Stomach (tissue), 4 donors: ENCODE measurements around the gene IMMT.

Experiments used
- CTCF ChIP-seq, 7 experiments: fragments of 450-650 bp in 4 of 7; fragments of 200-600 bp in 3 of 7; sonication (generic) in 3 of 7; IDR thresholded peaks; one replicate each; pipeline ENCODE4 v1.5.1; 2016 to 2019; ENCODE audit warnings: antibody characterized with exemption in 7 of 7, control low read depth in 2 of 7, mild to moderate bottlenecking in 1 of 7
- EP300 ChIP-seq: sonication (generic); formaldehyde crosslinking; IDR thresholded peaks from one replicate; pipeline ENCODE4 v1.6.1; 2017; ENCODE audit warnings: antibody characterized with exemption
- POLR2A ChIP-seq, 4 donors: fragments of 450-650 bp; IDR thresholded peaks; one replicate each; pipeline ENCODE4 v1.6.1; 2016; ENCODE audit warnings: antibody characterized with exemption in 4 of 4, control low read depth in 2 of 4, mild to moderate bottlenecking in 1 of 4, moderate library complexity in 1 of 4

GRCh38 chr2:86138736-86139625, 56.3 kb downstream of the IMMT start:
- no peak for TF ChIP-seq CTCF (IDR thresholded peaks at IDR 0.05)
- no peak for TF ChIP-seq POLR2A (IDR thresholded peaks at IDR 0.05)
- TF ChIP-seq EP300: no peak
